GM12878 (cell line): ENCODE data around the gene RUBCNL. TPM values are rescaled to one million over a fixed set of nuclear protein-coding genes. Genes with fewer than 3 reads are reported as not detected.

Source experiments
- ASH2L ChIP-seq: fragments of 300-600, 200-600 bp; sonication (generic); IDR thresholded peaks from 2 replicates; pipeline ENCODE4 v1.6.1; 2017; ENCODE audit warnings: low read depth, mild to moderate bottlenecking, borderline replicate concordance
- BCL11A ChIP-seq: IDR thresholded peaks from 2 replicates; pipeline ENCODE4 v1.6.1; 2011; ENCODE audit warnings: low read depth, low read length
- BCLAF1 ChIP-seq: fragments of 450-650 bp; IDR thresholded peaks from 2 replicates; pipeline ENCODE4 v1.6.1; 2017; ENCODE audit warnings: antibody characterized with exemption, mild to moderate bottlenecking, moderate library complexity
- CEBPZ ChIP-seq: fragments of 150-350 bp; IDR thresholded peaks from 2 replicates; pipeline ENCODE4 v1.6.1; 2016; ENCODE audit warnings: low read depth, low read length
- CTCF ChIP-seq, 3 experiments: IDR thresholded peaks in 2 of 3; conservative IDR thresholded peaks in 1 of 3; 2 replicates each; pipeline ENCODE4 v1.5.1; 2011; ENCODE audit warnings: low read depth in 3 of 3, low read length in 3 of 3, mild to moderate bottlenecking in 3 of 3, control low read depth in 2 of 3, moderate library complexity in 2 of 3, inconsistent platforms in 1 of 3, mixed read lengths in 1 of 3; ENCODE audit not compliant: control insufficient read depth in 2 of 3, insufficient read depth in 1 of 3; ENCODE audit errors: extremely low read depth in 1 of 3
- CUX1 ChIP-seq: IDR thresholded peaks from 2 replicates; pipeline ENCODE4 v1.6.1; 2012; ENCODE audit warnings: improper control_type of control experiment, low read depth, low read length; ENCODE audit not compliant: insufficient replicate concordance
- DPF2 ChIP-seq: fragments of 450-650 bp; IDR thresholded peaks from 2 replicates; pipeline ENCODE4 v1.6.1; 2017; ENCODE audit warnings: mild to moderate bottlenecking
- EP300 ChIP-seq, 2 experiments: fragments of 150-350 bp in 1 of 2; IDR thresholded peaks; 2 replicates each; pipeline ENCODE4 v1.6.1; 2011 to 2012; ENCODE audit warnings: low read depth in 2 of 2, low read length in 2 of 2, borderline replicate concordance in 1 of 2, improper control_type of control experiment in 1 of 2, inconsistent platforms in 1 of 2; ENCODE audit not compliant: control insufficient read depth in 1 of 2
- HCFC1 ChIP-seq: fragments of 150-350 bp; IDR thresholded peaks from 2 replicates; pipeline ENCODE4 v1.6.1; 2014; ENCODE audit warnings: low read length
- MLLT1 ChIP-seq: fragments of 450-650 bp; IDR thresholded peaks from 2 replicates; pipeline ENCODE4 v1.6.1; 2016; ENCODE audit warnings: mild to moderate bottlenecking
- NRF1 ChIP-seq: conservative IDR thresholded peaks from 2 replicates; pipeline ENCODE4 v1.6.1; 2011; ENCODE audit warnings: mild to moderate bottlenecking, low read depth, low read length, improper control_type of control experiment
- RELA ChIP-seq: fragments of 450-650 bp; IDR thresholded peaks from 2 replicates; pipeline ENCODE4 v1.8.0; 2014; ENCODE audit warnings: borderline replicate concordance; ENCODE audit not compliant: partially characterized antibody
- SREBF1 ChIP-seq: IDR thresholded peaks from 2 replicates; pipeline ENCODE4 v1.6.1; 2012; ENCODE audit warnings: mild to moderate bottlenecking, low read length
- ZNF217 ChIP-seq: fragments of 450-650 bp; IDR thresholded peaks from 2 replicates; pipeline ENCODE4 v1.6.1; 2017; ENCODE audit warnings: antibody characterized with exemption, mild to moderate bottlenecking
- ZZZ3 ChIP-seq: IDR thresholded peaks from 2 replicates; pipeline ENCODE4 v1.6.1; 2011; ENCODE audit warnings: low read depth; ENCODE audit not compliant: control insufficient read depth, insufficient read length
- polyA plus RNA-seq, 11 experiments: library from polyadenylated mRNA; depleted of rRNA in 4 of 11; unstranded in 6 of 11; stranded (reverse) in 5 of 11; fragments of >200 nt; fragmentation: Nextera tagmentation in 4 of 11; fragmentation: Illumina TruSeq in 1 of 11; extraction: Ambion mirVana in 4 of 11; extraction: Trizol in 1 of 11; gene quantifications; 1 replicate in 1 of 11; 2 replicates in 10 of 11; pipeline versions ENCODE4 v1.2.1 to v1.2.3, GENCODE V29; 2011 to 2016; ENCODE audit warnings: inconsistent platforms in 2 of 11, missing spikeins in 2 of 11, low read depth in 1 of 11
- total RNA-seq, 4 experiments: library from RNA; depleted of rRNA in 3 of 4; stranded (reverse); fragments of >200 nt in 3 of 4; fragmentation: Illumina TruSeq in 1 of 4; extraction: Trizol in 1 of 4; gene quantifications; 2 replicates each; pipeline versions ENCODE4 v1.2.1 to v1.2.3, GENCODE V29; 2013 to 2021

RUBCNL gene
- total and polyA plus RNA-seq, 10 of the 15 experiments (the other 5 are each of a cell fraction or from before 2014, with no cell fraction given), result 0.71 to 51.9 (median 38.2) TPM

- TF ChIP-seq HCFC1 (no peak), CUX1 (no peak), RELA (no peak), CEBPZ (no peak), BCL11A (no peak), SREBF1 (no peak), CTCF (IDR thresholded peaks at IDR 0.05 in 2 of 3, conservative IDR thresholded peaks at IDR 0.05 in 1 of 3; ENCODE audit: control insufficient read depth in 2 of 3, extremely low read depth in 1 of 3, insufficient read depth in 1 of 3, low read depth in 3 of 3, low read length in 3 of 3) (no peak), ZNF217 (no peak; the same call in 1 of the 2 replicates), MLLT1 (peak; percentile 72), BCLAF1 (no peak), DPF2 (peak; percentile 29; the same call in 1 of the 2 replicates), ASH2L (no peak), EP300 (IDR thresholded peaks at IDR 0.05; ENCODE audit: borderline replicate concordance in 1 of 2, control insufficient read depth in 1 of 2, low read depth in 2 of 2, low read length in 2 of 2) (peak in 1 of 2 experiments; percentile 48; a peak in 2 of 4 replicates), ZZZ3 (no peak), NRF1 (no peak)
These were observed 4.8 kb downstream of the RUBCNL start (continued) for GRCh38 chr13:46382224-46382623.
